GM10266 (cell line): ENCODE data around the gene DCUN1D2.

ENCODE experiments used
- DNase-seq: peaks from one replicate; pipeline ENCODE4 v3.0.0; 2012; ENCODE audit errors: extremely low spot score
- TF ChIP-seq, protein P1 (sequence below): IDR thresholded peaks from 2 replicates; pipeline ENCODE4 v1.5.1; 2012; ENCODE audit warnings: mild to moderate bottlenecking, low read depth; ENCODE audit not compliant: control insufficient read depth, insufficient read depth; ENCODE audit errors: missing control alignments

DCUN1D2 gene

GRCh38 chr13:113428469-113428865 is 62.0 kb downstream of the DCUN1D2 start:
- no peak for DNase-seq
- TF ChIP-seq, protein P1, sequence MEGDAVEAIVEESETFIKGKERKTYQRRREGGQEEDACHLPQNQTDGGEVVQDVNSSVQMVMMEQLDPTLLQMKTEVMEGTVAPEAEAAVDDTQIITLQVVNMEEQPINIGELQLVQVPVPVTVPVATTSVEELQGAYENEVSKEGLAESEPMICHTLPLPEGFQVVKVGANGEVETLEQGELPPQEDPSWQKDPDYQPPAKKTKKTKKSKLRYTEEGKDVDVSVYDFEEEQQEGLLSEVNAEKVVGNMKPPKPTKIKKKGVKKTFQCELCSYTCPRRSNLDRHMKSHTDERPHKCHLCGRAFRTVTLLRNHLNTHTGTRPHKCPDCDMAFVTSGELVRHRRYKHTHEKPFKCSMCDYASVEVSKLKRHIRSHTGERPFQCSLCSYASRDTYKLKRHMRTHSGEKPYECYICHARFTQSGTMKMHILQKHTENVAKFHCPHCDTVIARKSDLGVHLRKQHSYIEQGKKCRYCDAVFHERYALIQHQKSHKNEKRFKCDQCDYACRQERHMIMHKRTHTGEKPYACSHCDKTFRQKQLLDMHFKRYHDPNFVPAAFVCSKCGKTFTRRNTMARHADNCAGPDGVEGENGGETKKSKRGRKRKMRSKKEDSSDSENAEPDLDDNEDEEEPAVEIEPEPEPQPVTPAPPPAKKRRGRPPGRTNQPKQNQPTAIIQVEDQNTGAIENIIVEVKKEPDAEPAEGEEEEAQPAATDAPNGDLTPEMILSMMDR = no peak

- no peak for DNase-seq
Measured at GRCh38 chr13:113427562-113428468, 62.7 kb downstream of the DCUN1D2 start.

DNA sequence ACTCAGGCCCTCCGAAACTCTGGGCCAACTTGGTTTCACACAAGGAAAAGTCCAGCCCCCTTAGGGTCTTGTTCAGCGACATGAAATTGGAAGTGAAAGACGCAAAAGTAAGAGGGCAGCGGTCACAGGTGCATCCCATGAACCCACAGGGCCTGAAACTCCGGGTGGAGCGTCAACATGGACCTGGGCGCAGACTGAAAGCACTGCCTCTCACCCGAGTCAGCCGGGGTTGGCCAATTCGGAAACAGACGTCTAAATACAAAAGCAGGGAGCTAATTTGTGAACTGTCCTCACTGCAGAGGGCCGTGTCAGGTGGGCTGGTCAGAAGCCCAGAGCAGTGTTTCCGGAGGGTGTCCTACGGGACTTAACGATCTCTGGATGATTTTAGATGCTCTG is 63.9 kb downstream of the DCUN1D2 start:
- TF ChIP-seq, protein P1 = no peak
- no peak for DNase-seq

More at GRCh38 chr13:113427562-113428468, 62.7 kb downstream of the DCUN1D2 start:
- TF ChIP-seq, protein P1 = no peak

- TF ChIP-seq, protein P1 = no peak
- DNase-seq = no peak
Measured at GRCh38 chr13:113425941-113426590, 64.4 kb downstream of the DCUN1D2 start.

DNA sequence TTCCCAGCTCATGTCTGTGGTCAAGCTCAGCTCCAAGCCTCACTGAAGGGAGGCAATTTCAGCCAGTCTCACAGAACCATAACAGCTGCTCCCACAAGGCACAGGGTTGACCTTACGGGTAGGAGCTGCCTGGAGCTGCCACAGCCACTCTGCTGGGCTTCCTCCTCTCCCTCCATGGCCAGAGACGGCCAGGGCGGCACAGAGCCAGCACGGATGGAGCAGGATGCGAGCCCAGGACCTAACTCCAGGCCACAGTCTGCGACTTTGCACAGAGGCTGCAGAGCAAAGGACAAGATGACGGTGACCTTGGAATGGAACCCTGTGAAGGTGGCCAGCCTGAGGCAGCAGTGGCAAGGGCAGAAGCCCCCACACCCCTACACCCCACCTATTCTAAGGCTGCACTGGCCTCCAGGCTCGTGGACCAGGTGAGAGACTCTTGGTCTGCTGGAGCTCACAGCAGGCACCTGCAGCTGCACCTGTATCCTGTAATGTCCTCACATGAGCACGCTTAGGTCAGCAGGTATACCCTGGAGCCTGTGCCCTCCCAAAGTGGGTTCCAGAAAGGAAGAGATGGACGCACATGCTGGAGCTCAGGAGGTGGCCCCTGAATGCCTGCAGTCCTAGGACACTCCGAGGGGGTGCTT is 66.9 kb downstream of the DCUN1D2 start:
- TF ChIP-seq, protein P1 = no peak

GRCh38 chr13:113422807-113423519 is 67.5 kb downstream of the DCUN1D2 start:
- TF ChIP-seq, protein P1 = no peak
- no peak for DNase-seq

More for the DNA sequence above, 66.9 kb downstream of the DCUN1D2 start:
- no peak for DNase-seq
